ENCODE measurements around the gene SERPINB6. TPM values are rescaled to one million over a fixed set of nuclear protein-coding genes. Genes with fewer than 3 reads are reported as not detected.
"Not testable (repeated sequence)": the region's sequence is repeated elsewhere in the genome, so short reads cannot be mapped to it uniquely, and the experiment has no call there.

Gene SERPINB6
- total RNA-seq, 1 experiment from 2014 or later, result 59.9 TPM

DNA sequence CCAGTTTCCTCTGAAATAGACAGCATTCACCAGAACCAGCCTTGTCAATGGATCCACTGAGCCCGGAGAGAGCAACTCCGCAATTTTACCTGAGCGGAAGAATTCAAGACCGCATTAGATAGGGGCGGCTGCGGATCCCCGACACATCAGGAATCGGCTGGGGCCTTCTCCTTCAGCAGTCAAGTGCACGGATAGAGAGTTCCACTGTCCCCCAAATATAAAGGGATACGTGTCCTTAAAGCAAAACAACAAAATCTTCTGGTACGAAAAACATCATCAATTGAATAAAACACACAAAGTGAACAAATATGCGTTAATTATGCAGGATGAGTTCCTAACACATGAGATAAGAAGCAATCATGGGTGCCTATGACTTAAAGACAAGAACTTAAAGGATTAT, 18.3 kb downstream of the SERPINB6 start:
- H3K4me3 ChIP-seq, result no peak overlapping the region
- peaks cover 7% of the 10 kb centered on the region for H3K36me3 ChIP-seq
- DNase-seq, result no peak
- H3K9me3 ChIP-seq, result no peaks in the 10 kb centered on the region
- no peaks in the 10 kb centered on the region for H3K27me3 ChIP-seq

- peaks cover 7% of the 10 kb centered on the region for H3K36me3 ChIP-seq
- peak; percentile 33 for DNase-seq
- H3K27me3 ChIP-seq, result no peaks in the 10 kb centered on the region
- no peak overlapping the region for H3K4me3 ChIP-seq
- H3K9me3 ChIP-seq, result no peaks in the 10 kb centered on the region
These were observed 18.7 kb downstream of the SERPINB6 start for GRCh38 chr6:2952557-2953095.

DNA sequence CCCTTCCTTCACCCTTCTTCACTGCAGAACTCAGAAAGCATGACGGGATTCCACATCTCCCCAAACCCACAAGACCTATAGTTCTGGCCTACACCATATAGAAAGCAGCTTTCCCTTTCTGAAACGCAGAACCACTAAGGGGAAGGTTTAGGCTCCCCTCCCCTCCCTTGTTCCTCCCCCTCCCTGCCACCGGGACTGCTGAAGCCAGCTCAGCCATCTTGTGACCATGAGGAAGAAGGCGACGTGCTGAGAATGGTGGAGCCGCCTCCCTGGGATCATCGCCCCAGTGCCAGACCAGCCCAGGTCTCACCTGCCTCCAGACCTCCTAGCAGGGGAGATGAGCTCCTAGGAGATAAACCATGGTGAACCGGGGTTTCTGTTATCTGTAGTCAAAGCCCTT, 19.6 kb downstream of the SERPINB6 start:
- no peak for DNase-seq
- Histone ChIP-seq H3K36me3 (peaks cover 7% of the 10 kb centered on the region), H3K9me3 (no peaks in the 10 kb centered on the region), H3K27me3 (no peaks in the 10 kb centered on the region), H3K4me3 (no peak overlapping the region)

- no peak overlapping the region for H3K4me3 ChIP-seq
- peaks cover 7% of the 10 kb centered on the region for H3K36me3 ChIP-seq
- no peak for DNase-seq
- H3K27me3 ChIP-seq, result no peaks in the 10 kb centered on the region
- no peaks in the 10 kb centered on the region for H3K9me3 ChIP-seq
These were observed 20.7 kb downstream of the SERPINB6 start for GRCh38 chr6:2950713-2951112.

- Histone ChIP-seq H3K9me3 (no peaks in the 10 kb centered on the region), H3K4me3 (no peak overlapping the region), H3K36me3 (peaks cover 7% of the 10 kb centered on the region), H3K27me3 (no peaks in the 10 kb centered on the region)
- DNase-seq, result no peak
These were observed 21.8 kb downstream of the SERPINB6 start for GRCh38 chr6:2949536-2950083.

DNA sequence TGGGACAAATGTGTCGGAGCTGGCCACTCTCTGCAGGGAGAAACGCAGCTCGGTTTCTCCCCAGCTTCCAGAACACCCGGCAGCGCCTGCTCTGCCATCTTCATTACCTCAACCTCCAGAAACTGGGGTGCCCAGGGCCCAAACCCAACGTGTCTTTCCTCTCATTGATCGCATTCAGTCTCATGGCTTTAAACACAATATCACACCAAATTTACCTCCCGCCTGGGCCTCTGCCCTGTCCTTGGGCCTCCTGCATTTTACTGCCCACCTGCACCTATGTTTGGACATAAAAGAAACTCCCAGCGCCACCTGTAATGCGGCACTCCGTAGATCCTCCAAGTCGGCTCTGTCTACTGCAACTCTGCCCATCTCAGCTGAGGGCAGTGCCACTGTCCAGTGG, 22.2 kb downstream of the SERPINB6 start:
- no peaks in the 10 kb centered on the region for H3K9me3 ChIP-seq
- no peak for DNase-seq
- H3K4me3 ChIP-seq, result no peak overlapping the region
- no peaks in the 10 kb centered on the region for H3K27me3 ChIP-seq
- H3K36me3 ChIP-seq, result peaks cover 7% of the 10 kb centered on the region

GRCh38 chr6:2948228-2949025, 22.9 kb downstream of the SERPINB6 start:
- peaks cover 7% of the 10 kb centered on the region for H3K36me3 ChIP-seq
- no peak overlapping the region for H3K4me3 ChIP-seq
- H3K9me3 ChIP-seq, result no peaks in the 10 kb centered on the region
- DNase-seq, result no peak
- H3K27me3 ChIP-seq, result no peaks in the 10 kb centered on the region

DNA sequence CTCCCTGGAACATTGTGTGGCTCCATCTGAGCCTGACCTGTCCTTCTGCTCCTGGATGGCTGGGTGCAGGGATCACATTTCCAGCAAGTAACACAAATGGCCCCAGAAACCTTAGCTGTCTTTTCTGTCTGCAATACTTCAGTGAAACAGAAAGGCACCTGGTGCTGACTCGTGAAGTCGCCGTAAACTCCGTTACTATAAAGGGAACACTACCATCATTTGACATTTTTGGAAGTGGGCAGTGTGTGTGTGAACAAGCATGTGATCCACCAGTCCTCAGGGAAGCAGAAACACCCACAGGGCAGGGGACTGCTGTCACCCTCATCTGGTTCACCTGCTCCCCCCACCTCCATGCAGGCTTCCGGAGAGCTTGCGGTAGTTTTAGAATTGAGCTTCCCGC, 23.9 kb downstream of the SERPINB6 start:
- H3K36me3 ChIP-seq, result peaks cover 3% of the 10 kb centered on the region; the same call in 1 of the 2 replicates
- no peak overlapping the region for H3K4me3 ChIP-seq
- no peak for DNase-seq

DNA sequence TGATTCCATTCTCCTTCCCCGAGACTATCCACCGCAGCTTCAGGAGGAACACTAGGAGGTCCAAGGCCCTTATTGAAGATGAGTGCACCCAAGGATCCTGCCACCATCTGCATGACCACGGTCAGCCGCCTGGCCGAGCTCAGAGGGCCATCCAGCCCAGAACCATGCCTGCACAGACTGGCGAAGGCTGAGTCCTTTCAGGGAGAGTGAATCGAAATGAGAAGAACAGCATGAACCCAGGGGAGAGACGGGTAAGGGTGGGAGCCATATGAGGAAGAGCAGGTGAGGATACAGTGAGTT, 26.3 kb downstream of the SERPINB6 start:
- Histone ChIP-seq H3K4me3 (no peak overlapping the region), H3K9me3 (no peaks in the 10 kb centered on the region), H3K36me3 (no peaks in the 10 kb centered on the region), H3K27me3 (no peaks in the 10 kb centered on the region)
- no peak for DNase-seq

More for the DNA sequence above, 23.9 kb downstream of the SERPINB6 start:
- Histone ChIP-seq H3K9me3 (no peaks in the 10 kb centered on the region), H3K27me3 (no peaks in the 10 kb centered on the region)

DNA sequence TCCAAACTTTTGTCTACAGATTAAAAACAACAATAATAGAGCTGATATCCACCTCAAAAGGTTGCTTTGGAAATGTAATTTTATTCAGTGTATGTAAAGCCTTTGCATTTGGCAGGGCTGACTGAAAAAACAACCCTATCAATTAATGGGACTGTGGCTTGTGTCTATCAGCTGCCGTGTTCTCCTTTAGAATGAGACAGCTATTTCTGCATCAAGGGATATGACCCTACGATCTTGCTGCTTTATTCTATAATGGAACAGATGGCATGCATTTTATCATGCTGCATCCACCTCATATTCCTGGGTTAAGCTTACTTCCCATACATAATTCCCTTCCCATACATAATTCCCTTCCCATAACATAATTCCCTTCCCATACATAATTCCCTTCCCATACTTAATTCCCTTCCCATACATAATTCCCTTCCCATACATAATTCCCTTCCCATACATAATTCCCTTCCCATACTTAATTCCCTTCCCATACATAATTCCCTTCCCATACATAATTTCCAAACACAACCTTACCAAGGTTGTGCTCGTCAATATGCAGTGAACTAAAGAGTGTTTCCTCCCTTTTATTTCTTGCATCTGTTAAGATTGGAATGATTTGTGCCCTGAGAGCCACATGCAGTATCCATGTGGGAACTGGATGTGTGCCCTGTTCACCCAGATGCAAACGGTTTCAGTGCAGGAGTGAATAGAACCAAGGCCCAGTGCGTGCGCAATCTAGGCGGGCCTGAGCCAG, 26.8 kb downstream of the SERPINB6 start:
- H3K4me3 ChIP-seq, result no peak overlapping the region
- H3K9me3 ChIP-seq, result no peaks in the 10 kb centered on the region
- no peaks in the 10 kb centered on the region for H3K27me3 ChIP-seq
- DNase-seq, result no peak
- H3K36me3 ChIP-seq, result no peaks in the 10 kb centered on the region

GRCh38 chr6:2943564-2943955, 27.8 kb downstream of the SERPINB6 start:
- no peak for DNase-seq
- Histone ChIP-seq H3K4me3 (no peak overlapping the region), H3K27me3 (no peaks in the 10 kb centered on the region), H3K36me3 (no peaks in the 10 kb centered on the region), H3K9me3 (no peaks in the 10 kb centered on the region)

DNA sequence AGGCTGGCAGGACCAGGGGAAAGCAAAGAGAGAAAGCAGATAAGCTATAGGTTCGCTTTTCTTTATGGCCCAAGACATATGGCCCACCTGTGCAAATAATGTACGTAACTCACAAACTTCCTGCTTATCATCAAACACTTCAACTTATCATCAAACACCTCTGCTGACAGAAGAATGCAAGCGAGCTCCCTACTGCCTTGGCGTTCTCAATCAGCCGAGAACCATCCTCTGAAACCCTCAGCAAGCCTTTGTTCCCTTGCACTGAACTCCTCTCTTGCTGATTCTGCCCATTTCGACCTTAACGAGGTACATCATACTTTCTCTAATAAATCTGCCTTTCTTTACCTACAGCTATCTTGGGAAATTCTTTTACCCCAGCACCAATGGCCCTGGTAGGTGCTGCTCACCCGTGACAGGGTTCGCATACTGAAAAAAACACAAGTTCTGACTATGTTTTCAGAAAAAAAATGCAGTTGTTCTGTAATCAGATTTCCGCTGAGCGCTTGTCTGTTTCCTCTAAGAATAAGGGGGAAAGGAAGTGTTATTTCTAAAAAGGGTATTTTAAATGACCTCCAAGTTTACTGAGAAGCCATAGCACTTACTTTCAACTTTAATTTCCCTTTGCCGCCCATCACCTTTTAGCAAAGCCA, 28.3 kb downstream of the SERPINB6 start:
- Histone ChIP-seq H3K9me3 (no peaks in the 10 kb centered on the region), H3K27me3 (no peaks in the 10 kb centered on the region), H3K36me3 (no peaks in the 10 kb centered on the region), H3K4me3 (no peak overlapping the region)
- no peak for DNase-seq

DNA sequence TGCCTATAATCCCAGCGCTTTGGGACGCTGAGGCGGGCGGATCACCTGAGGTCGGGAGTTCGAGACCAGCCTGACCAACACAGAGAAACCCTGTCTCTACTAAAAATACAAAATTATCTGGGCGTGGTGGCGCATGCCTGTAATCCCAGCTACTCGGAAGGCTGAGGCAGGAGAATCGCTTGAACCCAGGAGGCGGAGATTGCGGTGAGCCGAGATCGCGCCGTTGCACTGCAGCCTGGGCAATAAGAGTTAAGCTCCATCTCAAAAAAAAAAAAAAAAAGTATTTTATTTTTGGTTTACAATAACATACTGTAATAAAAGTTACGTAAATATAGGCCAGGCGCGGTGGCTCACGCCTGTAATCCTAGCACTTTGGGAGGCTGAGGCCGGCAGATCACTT, 29.3 kb downstream of the SERPINB6 start:
- H3K4me3 ChIP-seq, H3K36me3 ChIP-seq, H3K27me3 ChIP-seq, DNase-seq, H3K9me3 ChIP-seq: not testable (repeated sequence)

DNA sequence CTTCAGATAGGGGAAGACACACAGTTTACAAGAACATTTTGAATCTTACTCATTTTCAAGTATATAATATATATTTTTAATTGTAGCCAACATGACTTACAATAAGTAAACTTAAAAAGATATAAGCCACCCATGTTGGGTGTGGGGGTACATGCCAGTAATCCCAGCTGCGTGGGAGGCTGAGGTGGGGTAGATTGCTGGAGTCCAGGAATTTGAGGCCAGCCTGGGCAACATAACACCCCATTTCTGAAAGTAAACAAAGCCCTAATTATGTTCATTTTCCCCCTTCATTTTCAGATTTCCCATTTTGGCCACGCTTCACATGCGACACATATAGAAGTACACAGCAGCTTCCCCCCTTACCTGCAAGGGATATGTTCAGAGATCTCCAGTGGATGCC, 30.5 kb downstream of the SERPINB6 start:
- no peaks in the 10 kb centered on the region for H3K36me3 ChIP-seq
- no peaks in the 10 kb centered on the region for H3K27me3 ChIP-seq
- no peak for DNase-seq
- no peaks in the 10 kb centered on the region for H3K9me3 ChIP-seq
- H3K4me3 ChIP-seq, result no peak overlapping the region

DNA sequence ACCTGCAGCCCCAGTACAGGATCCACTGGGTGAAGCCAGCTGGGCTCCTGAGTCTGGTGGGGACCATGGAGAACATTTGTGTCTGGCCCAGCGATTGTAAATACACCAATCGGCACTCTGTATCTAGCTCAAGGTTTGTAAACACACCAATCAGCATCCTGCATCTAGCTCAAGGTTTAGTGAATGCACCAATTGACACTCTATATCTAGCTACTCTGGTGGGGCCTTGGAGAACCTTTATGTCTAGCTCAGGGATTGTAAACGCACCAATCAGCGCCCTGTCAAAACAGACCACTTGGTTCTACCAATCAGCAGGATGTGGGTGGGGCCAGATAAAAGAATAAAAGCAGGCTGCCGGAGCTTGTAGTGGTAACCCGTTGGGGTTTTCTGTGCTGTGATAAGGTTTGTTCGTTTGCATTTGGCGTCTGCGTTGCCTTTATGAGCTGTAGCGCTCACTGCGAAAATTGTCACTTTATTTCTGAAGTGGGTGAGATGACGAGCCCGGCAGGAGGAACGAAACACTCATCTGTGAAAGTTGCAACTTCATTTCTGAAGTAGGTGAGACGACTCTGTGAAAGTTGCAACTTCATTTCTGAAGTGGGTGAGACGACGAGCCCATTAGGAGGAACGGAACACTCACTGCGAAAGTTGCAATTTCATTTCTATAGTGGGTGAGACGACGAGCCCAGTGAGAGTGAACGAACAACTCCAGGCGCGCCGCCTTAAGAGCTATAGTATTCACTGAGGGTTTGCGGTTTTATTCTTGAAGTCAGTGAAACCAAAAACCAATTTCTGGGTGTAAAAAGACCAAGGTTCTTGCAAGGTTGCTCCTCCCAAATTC, 31.1 kb downstream of the SERPINB6 start:
- Histone ChIP-seq H3K36me3 (no peaks in the 10 kb centered on the region), H3K4me3 (no peak overlapping the region), H3K9me3 (no peaks in the 10 kb centered on the region), H3K27me3 (no peaks in the 10 kb centered on the region)
- DNase-seq, result no peak

DNA sequence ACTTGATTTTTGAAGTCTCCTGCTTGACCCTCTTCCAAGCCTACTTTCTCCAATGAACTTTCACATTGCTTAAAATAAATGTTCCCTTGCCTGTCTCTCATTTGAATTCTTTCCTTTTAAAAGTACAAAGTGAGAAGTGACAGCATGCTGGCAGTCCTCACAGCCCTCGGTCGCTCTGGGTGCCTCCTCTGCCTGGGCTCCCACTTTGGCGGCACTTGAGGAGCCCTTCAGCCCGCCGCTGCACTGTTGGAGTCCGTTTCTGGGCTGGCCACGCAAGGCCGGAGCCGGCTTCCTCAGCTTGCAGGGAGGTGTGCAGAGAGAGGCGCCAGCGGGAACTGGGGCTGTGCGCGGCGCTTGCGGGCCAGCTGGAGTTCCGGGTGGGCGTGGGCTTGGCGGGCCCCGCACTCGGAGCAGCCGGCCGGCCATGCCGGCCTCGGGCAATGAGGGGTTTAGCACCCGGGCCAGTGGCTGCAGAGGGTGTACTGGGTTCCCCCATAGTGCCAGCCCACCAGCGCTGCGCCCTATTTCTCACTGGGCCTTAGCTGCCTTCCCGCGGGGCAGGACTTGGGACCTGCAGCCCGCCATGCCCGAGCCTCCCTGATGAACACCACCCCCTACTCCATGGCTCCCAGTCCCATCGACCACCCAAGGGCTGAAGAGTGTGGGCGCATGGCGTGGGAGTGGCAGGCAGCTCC, 31.9 kb downstream of the SERPINB6 start:
- H3K36me3 ChIP-seq, result no peaks in the 10 kb centered on the region
- DNase-seq, result no peak
- H3K4me3 ChIP-seq, result no peak overlapping the region
- H3K27me3 ChIP-seq, result peaks cover 2% of the 10 kb centered on the region; the same call in 1 of the 2 replicates
- H3K9me3 ChIP-seq, result no peaks in the 10 kb centered on the region

Data from MG63 (cell line).